Activated naive CD4-positive, alpha-beta T cell treated with anti-CD3 and anti-CD28 coated beads, Interleukin-2, amount 10 ng/mL, durations not matched to agents 7 days and 5 days (primary cell): ENCODE measurements around the gene GATAD1.
"Not testable (repeated sequence)": the region's sequence is repeated elsewhere in the genome, so short reads cannot be mapped to it uniquely, and the experiment has no call there.

Experiments
- CTCF ChIA-PET: fragments of 350-600 bp; sonication (Branson Sonifier 250); formaldehyde crosslinking; loops from one replicate; lab custom pipeline; 2021; ENCODE audit warnings: antibody characterized with exemption; lab: Charles Lee
- DNase-seq: peaks from one replicate; pipeline ENCODE4 v3.0.0-alpha.2; 2020
- H3K27ac Mint-ChIP-seq: one replicate; pipeline ENCODE4 v1.8.0; 2021; ENCODE audit warnings: mild to moderate bottlenecking, moderate library complexity, mixed read lengths
- H3K27me3 Mint-ChIP-seq: one replicate; pipeline ENCODE4 v1.8.0; 2021; ENCODE audit warnings: mild to moderate bottlenecking, mixed read lengths
- H3K36me3 Mint-ChIP-seq: one replicate; pipeline ENCODE4 v1.8.0; 2021; ENCODE audit warnings: mixed read lengths
- H3K4me1 Mint-ChIP-seq: one replicate; pipeline ENCODE4 v1.8.0; 2021; ENCODE audit warnings: mixed read lengths
- H3K4me3 Mint-ChIP-seq: one replicate; pipeline ENCODE4 v1.8.0; 2021; ENCODE audit warnings: mild to moderate bottlenecking, moderate library complexity, mixed read lengths
- H3K9me3 Mint-ChIP-seq: one replicate; pipeline ENCODE4 v1.8.0; 2021; ENCODE audit warnings: mixed read lengths

GATAD1 gene

DNA sequence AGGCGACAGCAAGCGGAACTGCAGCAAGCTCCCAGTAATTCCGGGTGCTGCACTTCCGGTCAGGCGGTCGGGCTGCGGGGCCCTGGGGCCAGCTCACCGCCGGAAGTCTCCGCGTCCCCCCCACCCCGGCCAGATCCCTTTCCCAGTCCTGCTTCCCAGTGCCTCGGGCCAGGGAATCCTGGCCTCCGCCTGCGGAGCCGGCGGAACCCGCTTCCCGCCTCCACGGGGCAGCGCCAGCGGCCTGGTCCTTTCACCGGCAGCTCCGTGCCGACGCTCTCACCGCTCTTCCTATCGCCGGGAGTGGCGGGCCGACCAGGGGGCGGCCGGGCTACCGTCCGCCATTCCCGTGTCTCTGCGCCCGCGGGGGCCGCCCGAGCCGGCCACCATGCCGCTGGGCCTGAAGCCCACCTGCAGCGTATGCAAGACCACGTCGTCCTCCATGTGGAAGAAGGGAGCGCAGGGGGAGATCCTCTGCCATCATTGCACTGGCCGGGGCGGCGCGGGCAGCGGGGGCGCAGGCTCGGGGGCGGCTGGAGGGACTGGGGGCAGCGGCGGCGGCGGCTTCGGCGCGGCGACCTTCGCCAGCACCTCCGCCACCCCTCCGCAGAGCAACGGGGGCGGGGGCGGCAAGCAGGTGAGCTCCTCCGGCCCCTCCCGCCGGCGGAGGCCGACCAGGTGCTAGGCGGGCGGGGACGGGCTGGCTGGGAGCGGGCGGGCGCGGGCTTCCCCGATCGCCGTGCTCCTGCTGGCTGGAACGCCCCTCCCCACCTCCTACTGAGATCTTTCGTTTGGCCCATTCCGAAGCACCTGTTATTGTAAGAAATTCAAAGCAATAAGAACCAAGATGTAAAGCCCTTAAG lies at the start of gene GATAD1:
Gene GATAD1, plus strand, starts transcription at position 138 of the 860 bp plus-strand sequence. Its CDS starts 248 bp downstream, at position 386.
- no peaks in the 10 kb centered on the region for H3K9me3 Mint-ChIP-seq
- DNase-seq: peak; percentile 85
- H3K4me1 Mint-ChIP-seq: peaks cover 16% of the 10 kb centered on the region
- CTCF ChIA-PET: interaction anchor here (0.7 to 4.3 kb wide), 18 partner anchors 9 to 618 kb away, joined by 3 to 63 read pairs (median 4); partner anchors contain the start of genes AKAP9, ANKIB1, CYP51A1 and KRIT1
- peak within 1 kb of the TSS; percentile 83 for H3K4me3 Mint-ChIP-seq
- peaks cover 10% of the 10 kb centered on the region for H3K36me3 Mint-ChIP-seq
- H3K27ac Mint-ChIP-seq: peak within 1 kb of the TSS; percentile 94
- no peaks in the 10 kb centered on the region for H3K27me3 Mint-ChIP-seq

- Mint-ChIP-seq H3K36me3 (peaks cover 11% of the 10 kb centered on the region), H3K4me3 (no peak overlapping the region), H3K4me1 (no peaks in the 10 kb centered on the region), H3K27ac (no peak overlapping the region), H3K9me3 (no peaks in the 10 kb centered on the region), H3K27me3 (no peaks in the 10 kb centered on the region)
- no peak for DNase-seq
- CTCF ChIA-PET: no interaction called here
Observed at GRCh38 chr7:92397542-92397941, 49.7 kb upstream of the GATAD1 start.

DNA sequence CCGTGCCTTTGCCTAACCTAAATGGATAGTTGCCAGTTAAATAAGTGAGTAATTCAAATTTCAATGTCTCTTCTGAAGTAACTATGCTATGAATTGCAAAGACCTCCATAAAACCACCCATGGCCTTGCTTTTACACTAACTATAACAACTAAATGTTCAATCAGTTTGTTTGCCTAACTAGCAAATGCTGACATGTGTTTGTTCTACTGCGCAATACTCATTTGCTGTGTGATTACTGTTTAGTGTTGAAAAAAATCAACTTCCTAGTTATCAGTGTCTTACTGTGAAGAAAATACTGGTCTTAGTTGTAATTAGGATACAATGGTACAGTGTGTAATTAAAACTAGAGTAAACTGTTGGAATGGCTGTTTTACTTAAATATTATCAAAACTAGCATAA lies 47.3 kb upstream of the GATAD1 start:
- no peak overlapping the region for H3K4me3 Mint-ChIP-seq
- H3K36me3 Mint-ChIP-seq: peaks cover 15% of the 10 kb centered on the region
- H3K27me3 Mint-ChIP-seq: no peaks in the 10 kb centered on the region
- CTCF ChIA-PET: no interaction called here
- H3K4me1 Mint-ChIP-seq: peaks cover 18% of the 10 kb centered on the region
- H3K27ac Mint-ChIP-seq: no peak overlapping the region
- no peaks in the 10 kb centered on the region for H3K9me3 Mint-ChIP-seq
- DNase-seq: no peak

- H3K4me3 Mint-ChIP-seq: no peak overlapping the region
- H3K36me3 Mint-ChIP-seq: peaks cover 7% of the 10 kb centered on the region
- no peak for DNase-seq
- H3K9me3 Mint-ChIP-seq: no peaks in the 10 kb centered on the region
- no peak overlapping the region for H3K27ac Mint-ChIP-seq
- peaks cover 3% of the 10 kb centered on the region for H3K27me3 Mint-ChIP-seq
- CTCF ChIA-PET: no interaction called here
- H3K4me1 Mint-ChIP-seq: peaks cover 18% of the 10 kb centered on the region
Observed at GRCh38 chr7:92402920-92403759, 44.1 kb upstream of the GATAD1 start.

DNA sequence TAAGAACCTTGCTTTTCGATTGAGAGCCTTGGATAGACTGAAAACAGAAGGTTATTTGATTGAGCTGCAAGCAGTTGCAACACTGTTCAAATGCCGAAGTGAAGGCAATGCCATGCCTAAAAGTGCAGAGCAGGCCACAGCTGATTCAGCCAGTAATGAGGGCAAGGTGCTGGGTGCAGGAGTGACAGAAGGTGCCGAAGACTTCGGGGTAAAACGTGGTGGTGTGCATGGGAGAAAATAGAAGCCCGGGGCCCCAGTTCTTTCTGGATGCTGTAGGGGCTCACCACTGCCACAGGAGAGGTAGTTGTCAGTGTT lies 43.6 kb upstream of the GATAD1 start:
- no peaks in the 10 kb centered on the region for H3K9me3 Mint-ChIP-seq
- H3K4me3 Mint-ChIP-seq: no peak overlapping the region
- H3K27me3 Mint-ChIP-seq: peaks cover 9% of the 10 kb centered on the region
- peaks cover 7% of the 10 kb centered on the region for H3K36me3 Mint-ChIP-seq
- no peak for DNase-seq
- H3K4me1 Mint-ChIP-seq: peaks cover 18% of the 10 kb centered on the region
- CTCF ChIA-PET: no interaction called here
- no peak overlapping the region for H3K27ac Mint-ChIP-seq

- CTCF ChIA-PET: interaction anchor here (1.1 kb wide), 1 partner anchor 20 kb away, joined by 3 read pairs; no protein-coding TSS in a partner anchor
- Mint-ChIP-seq H3K36me3 (peaks cover 7% of the 10 kb centered on the region), H3K27me3 (peaks cover 12% of the 10 kb centered on the region), H3K4me3 (no peak overlapping the region), H3K4me1 (peaks cover 18% of the 10 kb centered on the region), H3K9me3 (no peaks in the 10 kb centered on the region), H3K27ac (peak overlapping the region; percentile 76)
- DNase-seq: peak; percentile 61
Observed at GRCh38 chr7:92404170-92404614, 43.1 kb upstream of the GATAD1 start.

GRCh38 chr7:92409357-92409756 lies 37.9 kb upstream of the GATAD1 start:
- no peak overlapping the region for H3K27ac Mint-ChIP-seq
- no peak for DNase-seq
- H3K4me1 Mint-ChIP-seq: peaks cover 5% of the 10 kb centered on the region
- CTCF ChIA-PET: no interaction called here
- H3K36me3 Mint-ChIP-seq: peaks cover under 1% of the 10 kb centered on the region
- no peak overlapping the region for H3K4me3 Mint-ChIP-seq
- H3K27me3 Mint-ChIP-seq: peaks cover 20% of the 10 kb centered on the region
- no peaks in the 10 kb centered on the region for H3K9me3 Mint-ChIP-seq

DNA sequence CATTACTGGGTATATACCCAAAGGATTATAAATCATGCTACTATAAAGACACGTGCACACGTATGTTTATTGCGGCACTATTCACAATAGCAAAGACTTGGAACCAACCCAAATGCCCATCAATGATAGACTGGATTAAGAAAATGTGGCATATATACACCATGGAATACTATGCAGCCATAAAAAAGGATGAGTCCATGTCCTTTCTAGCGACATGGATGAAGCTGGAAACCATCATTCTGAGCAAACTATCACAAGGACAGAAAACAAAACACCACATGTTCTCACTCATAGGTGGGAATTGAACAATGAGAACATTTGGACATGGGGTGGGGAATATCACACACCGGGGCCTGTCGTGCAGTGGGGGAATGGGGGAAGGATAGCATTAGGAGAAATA lies 37.1 kb upstream of the GATAD1 start:
- CTCF ChIA-PET: interaction anchor here (1.4 kb wide), 1 partner anchor 14 kb away, joined by 4 read pairs; no protein-coding TSS in a partner anchor
- not testable (repeated sequence) for H3K9me3 Mint-ChIP-seq, H3K36me3 Mint-ChIP-seq, DNase-seq, H3K27ac Mint-ChIP-seq, H3K4me1 Mint-ChIP-seq, H3K4me3 Mint-ChIP-seq
- peaks cover 28% of the 10 kb centered on the region for H3K27me3 Mint-ChIP-seq

GRCh38 chr7:92412745-92413144 lies 34.5 kb upstream of the GATAD1 start:
- no peaks in the 10 kb centered on the region for H3K4me1 Mint-ChIP-seq
- no peak overlapping the region for H3K4me3 Mint-ChIP-seq
- no peaks in the 10 kb centered on the region for H3K36me3 Mint-ChIP-seq
- H3K9me3 Mint-ChIP-seq: no peaks in the 10 kb centered on the region
- no peak for DNase-seq
- H3K27me3 Mint-ChIP-seq: peaks cover 29% of the 10 kb centered on the region
- no peak overlapping the region for H3K27ac Mint-ChIP-seq
- CTCF ChIA-PET: interaction anchor here (1.4 to 4.7 kb wide), 2 partner anchors 11 to 21 kb away, joined by 3 to 23 read pairs; no protein-coding TSS in a partner anchor

- peaks cover 22% of the 10 kb centered on the region for H3K27me3 Mint-ChIP-seq
- no peaks in the 10 kb centered on the region for H3K9me3 Mint-ChIP-seq
- DNase-seq: no peak
- CTCF ChIA-PET: interaction anchor here (1.4 to 4.7 kb wide), 2 partner anchors 11 to 22 kb away, joined by 3 to 23 read pairs; no protein-coding TSS in a partner anchor
- H3K36me3 Mint-ChIP-seq: no peaks in the 10 kb centered on the region
- H3K4me1 Mint-ChIP-seq: no peaks in the 10 kb centered on the region
- H3K27ac Mint-ChIP-seq: no peak overlapping the region
- H3K4me3 Mint-ChIP-seq: no peak overlapping the region
Observed at GRCh38 chr7:92413550-92413949, 33.7 kb upstream of the GATAD1 start.

DNA sequence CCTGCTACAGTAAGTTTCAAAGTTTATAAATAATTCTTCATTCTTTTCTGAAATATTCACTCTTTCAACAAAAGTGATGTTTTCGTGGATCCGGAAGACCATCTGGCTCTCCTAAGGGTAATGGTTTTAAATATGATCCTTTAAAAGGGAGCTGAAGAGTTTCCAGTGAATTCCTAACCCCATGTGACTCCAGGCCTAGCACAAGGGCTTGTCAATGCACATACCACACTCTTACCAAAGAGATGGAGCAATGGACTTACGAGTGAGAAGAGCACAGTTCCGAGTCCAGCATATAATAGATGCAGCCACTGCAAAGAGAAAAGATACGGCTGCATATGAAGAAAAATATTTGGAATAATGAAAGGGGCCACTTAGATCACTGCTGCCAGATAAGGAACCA lies 32.1 kb upstream of the GATAD1 start:
- CTCF ChIA-PET: interaction anchor here (4.7 kb wide), 1 partner anchor 9 kb away, joined by 23 read pairs; no protein-coding TSS in a partner anchor

DNA sequence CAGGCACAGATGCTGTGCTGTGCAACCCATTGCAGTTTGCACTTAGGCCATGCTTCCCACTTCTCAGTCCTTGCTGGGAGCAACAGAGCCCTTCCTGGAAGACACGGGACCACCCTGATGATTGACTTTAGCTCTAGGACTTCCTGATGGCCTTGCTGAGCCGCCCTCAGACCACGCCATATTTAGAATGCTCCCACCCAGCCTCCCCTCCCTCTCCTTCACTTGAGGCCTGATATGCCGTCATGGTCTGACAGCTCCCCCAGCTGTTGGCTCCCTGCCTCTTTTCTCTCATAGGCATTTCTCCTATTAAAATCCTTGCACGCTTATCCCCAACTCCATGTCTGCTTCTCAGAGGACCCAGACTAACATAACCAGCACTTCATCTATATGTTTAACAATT lies 29.4 kb upstream of the GATAD1 start:
- CTCF ChIA-PET: interaction anchor here (1.0 kb wide), 1 partner anchor 43 kb away, joined by 4 read pairs; no protein-coding TSS in a partner anchor
- no peaks in the 10 kb centered on the region for H3K4me1 Mint-ChIP-seq
- H3K36me3 Mint-ChIP-seq: no peaks in the 10 kb centered on the region
- DNase-seq: no peak
- peaks cover 26% of the 10 kb centered on the region for H3K27me3 Mint-ChIP-seq
- no peak overlapping the region for H3K27ac Mint-ChIP-seq
- no peaks in the 10 kb centered on the region for H3K9me3 Mint-ChIP-seq
- no peak overlapping the region for H3K4me3 Mint-ChIP-seq

More for the DNA sequence above, 32.1 kb upstream of the GATAD1 start:
- no peaks in the 10 kb centered on the region for H3K4me1 Mint-ChIP-seq
- no peak overlapping the region for H3K4me3 Mint-ChIP-seq
- DNase-seq: no peak
- H3K36me3 Mint-ChIP-seq: no peaks in the 10 kb centered on the region
- H3K27me3 Mint-ChIP-seq: peaks cover 17% of the 10 kb centered on the region
- no peaks in the 10 kb centered on the region for H3K9me3 Mint-ChIP-seq
- no peak overlapping the region for H3K27ac Mint-ChIP-seq

GRCh38 chr7:92421676-92422435 lies 25.4 kb upstream of the GATAD1 start:
- Mint-ChIP-seq H3K27me3 (peaks cover 28% of the 10 kb centered on the region), H3K4me3 (no peak overlapping the region), H3K4me1 (peaks cover 16% of the 10 kb centered on the region), H3K27ac (no peak overlapping the region), H3K9me3 (no peaks in the 10 kb centered on the region), H3K36me3 (no peaks in the 10 kb centered on the region)
- CTCF ChIA-PET: interaction anchor here (1.1 kb wide), 1 partner anchor 25 kb away, joined by 3 read pairs; the partner anchor contains the start of gene GATAD1
- no peak for DNase-seq
